H1 (cell line): ENCODE results near the gene C19orf38. TPM values are rescaled to one million over a fixed set of nuclear protein-coding genes. Genes with fewer than 3 reads are reported as not detected.

Source experiments
- CTCF ChIA-PET: fragments of 300-600 bp; sonication (Branson Sonifier 250); formaldehyde crosslinking; loops from one replicate; lab custom pipeline; 2021; ENCODE audit not compliant: partially characterized antibody; lab: Charles Lee
- POLR2A ChIA-PET: fragments of 300-600 bp; sonication (Branson Sonifier 250); formaldehyde crosslinking; loops from one replicate; lab custom pipeline; 2021; ENCODE audit warnings: inconsistent platforms; ENCODE audit not compliant: partially characterized antibody; lab: Charles Lee
- DNase-seq, 2 experiments: peaks; one replicate each; pipeline versions ENCODE4 v3.0.0 to v3.0.0-alpha.2; 2010 to 2022; ENCODE audit warnings: low spot score in 2 of 2, low read depth in 1 of 2, mixed read lengths in 1 of 2
- FAIRE-seq: peaks from 2 replicates; lab custom pipeline; 2011; peaks lifted over from hg19 to GRCh38; lab: Jason Lieb, UNC
- H2AFZ ChIP-seq: 2 replicates; pipeline ENCODE4 v1.8.1; 2012; ENCODE audit warnings: low read length, inconsistent platforms
- H2AK5ac ChIP-seq: 2 replicates; pipeline ENCODE4 v1.6.1; 2013; ENCODE audit warnings: low read depth, low read length
- H2BK120ac ChIP-seq: replicated peaks from 2 replicates; pipeline ENCODE3; 2013; ENCODE audit warnings: low read depth, low read length, inconsistent platforms
- H2BK12ac ChIP-seq: 2 replicates; pipeline ENCODE4 v1.6.1; 2013; ENCODE audit warnings: low read depth, low read length
- H2BK15ac ChIP-seq: 2 replicates; pipeline ENCODE4 v1.6.1; 2013; ENCODE audit warnings: low read length
- H2BK20ac ChIP-seq: 2 replicates; pipeline ENCODE4 v1.6.1; 2013; ENCODE audit warnings: low read length
- H2BK5ac ChIP-seq: 2 replicates; pipeline ENCODE4 v1.6.1; 2013; ENCODE audit warnings: low read depth, low read length
- H3K14ac ChIP-seq: 2 replicates; pipeline ENCODE4 v1.6.1; 2013; ENCODE audit warnings: inconsistent platforms; ENCODE audit not compliant: insufficient read length
- H3K18ac ChIP-seq: 2 replicates; pipeline ENCODE4 v1.6.1; 2013; ENCODE audit warnings: low read length; ENCODE audit errors: extremely low read depth
- H3K23ac ChIP-seq: 2 replicates; pipeline ENCODE4 v1.6.1; 2013; ENCODE audit warnings: inconsistent platforms; ENCODE audit not compliant: insufficient read length
- H3K23me2 ChIP-seq: 2 replicates; pipeline ENCODE4 v1.6.1; 2013; ENCODE audit warnings: low read depth, low read length
- H3K27ac ChIP-seq: 2 replicates; pipeline ENCODE4 v1.6.1; 2011; ENCODE audit warnings: low read depth, low read length, inconsistent platforms
- H3K27me3 ChIP-seq, 4 experiments: replicated peaks in 1 of 4; 1 replicate in 1 of 4; 2 replicates in 3 of 4; pipeline versions ENCODE4 v1.6.1 to v1.8.1; 2011 to 2013; ENCODE audit warnings: low read length in 3 of 4, mild to moderate bottlenecking in 3 of 4, inconsistent platforms in 2 of 4, mixed read lengths in 2 of 4, moderate library complexity in 1 of 4; ENCODE audit not compliant: control insufficient read depth in 3 of 4, insufficient read depth in 3 of 4; ENCODE audit errors: extremely low read depth in 1 of 4
- H3K36me3 ChIP-seq, 4 experiments: 2 replicates each; pipeline versions ENCODE4 v1.6.1 to v1.8.1; 2011 to 2013; ENCODE audit warnings: mild to moderate bottlenecking in 4 of 4, low read length in 3 of 4, moderate library complexity in 2 of 4, control low read depth in 1 of 4, inconsistent platforms in 1 of 4; ENCODE audit not compliant: insufficient read depth in 4 of 4, control insufficient read depth in 2 of 4
- H3K4ac ChIP-seq: replicated peaks from 2 replicates; pipeline ENCODE3; 2013; ENCODE audit warnings: low read length, low read depth, mixed read lengths, inconsistent platforms; ENCODE audit not compliant: insufficient read length
- H3K4me1 ChIP-seq, 4 experiments: replicated peaks in 1 of 4; 1 replicate in 1 of 4; 2 replicates in 3 of 4; pipeline versions ENCODE4 v1.6.1 to v1.8.1; 2011 to 2013; ENCODE audit warnings: low read length in 3 of 4, inconsistent platforms in 2 of 4, mixed read lengths in 1 of 4; ENCODE audit not compliant: insufficient read depth in 4 of 4, control insufficient read depth in 3 of 4
- H3K4me2 ChIP-seq, 2 experiments: 2 replicates each; pipeline versions ENCODE4 v1.6.1 to v1.8.1; 2011 to 2013; ENCODE audit warnings: low read depth in 2 of 2, low read length in 2 of 2, control low read depth in 1 of 2, inconsistent platforms in 1 of 2, mild to moderate bottlenecking in 1 of 2; ENCODE audit not compliant: insufficient read depth in 1 of 2
- H3K4me3 ChIP-seq, 4 experiments: fragments of 200-600, 300-600 bp in 1 of 4; sonication (generic), shearing (Covaris generic), sonication (Bioruptor Twin) in 1 of 4; 2 replicates each; pipeline versions ENCODE4 v1.5.1 to v1.8.1; 2011 to 2016; ENCODE audit warnings: low read length in 4 of 4, low read depth in 3 of 4, control low read depth in 2 of 4, inconsistent platforms in 2 of 4, mild to moderate bottlenecking in 2 of 4, mixed read lengths in 1 of 4, moderate library complexity in 1 of 4; ENCODE audit not compliant: insufficient read depth in 2 of 4; ENCODE audit errors: extremely low read depth in 1 of 4
- H3K56ac ChIP-seq: replicated peaks from 2 replicates; pipeline ENCODE3; 2013; ENCODE audit warnings: low read depth, mild to moderate bottlenecking, mixed read lengths, low read length, inconsistent platforms; ENCODE audit not compliant: insufficient read length
- H3K79me1 ChIP-seq: 2 replicates; pipeline ENCODE4 v1.6.1; 2013; ENCODE audit warnings: low read depth, low read length, control low read depth
- H3K79me2 ChIP-seq, 2 experiments: 2 replicates each; pipeline versions ENCODE4 v1.6.1 to v1.8.1; 2012 to 2013; ENCODE audit warnings: low read length in 2 of 2, mild to moderate bottlenecking in 2 of 2, inconsistent platforms in 1 of 2; ENCODE audit not compliant: insufficient read depth in 2 of 2, control insufficient read depth in 1 of 2
- H3K9ac ChIP-seq, 4 experiments: replicated peaks in 1 of 4; 1 replicate in 1 of 4; 2 replicates in 3 of 4; pipeline versions ENCODE4 v1.6.1 to v1.8.1; 2011 to 2013; ENCODE audit warnings: low read depth in 3 of 4, low read length in 3 of 4, control low read depth in 2 of 4, mild to moderate bottlenecking in 2 of 4, moderate library complexity in 2 of 4, inconsistent platforms in 1 of 4; ENCODE audit errors: extremely low read depth in 1 of 4
- H3K9me3 ChIP-seq, 2 experiments: 2 replicates each; pipeline versions ENCODE4 v1.6.1 to v1.8.1; 2012 to 2013; ENCODE audit warnings: mild to moderate bottlenecking in 2 of 2, moderate library complexity in 2 of 2, control low read depth in 1 of 2, inconsistent platforms in 1 of 2, low read depth in 1 of 2, low read length in 1 of 2, mixed read lengths in 1 of 2; ENCODE audit not compliant: insufficient read depth in 2 of 2
- H4K20me1 ChIP-seq, 2 experiments: replicated peaks in 1 of 2; 2 replicates each; pipeline versions ENCODE3 to v1.8.1; 2011 to 2013; ENCODE audit warnings: inconsistent platforms in 2 of 2, low read length in 2 of 2, mild to moderate bottlenecking in 1 of 2; ENCODE audit not compliant: insufficient read depth in 2 of 2, control insufficient read depth in 1 of 2
- H4K5ac ChIP-seq: 2 replicates; pipeline ENCODE4 v1.6.1; 2013; ENCODE audit warnings: low read length, low read depth, mixed read lengths, inconsistent platforms; ENCODE audit not compliant: insufficient read length
- H4K8ac ChIP-seq: 2 replicates; pipeline ENCODE4 v1.8.0; 2013; ENCODE audit warnings: mild to moderate bottlenecking, moderate library complexity, low read length, inconsistent platforms; ENCODE audit not compliant: insufficient read depth; ENCODE audit errors: extremely low read depth
- H4K91ac ChIP-seq: replicated peaks from 2 replicates; pipeline ENCODE3; 2013; ENCODE audit warnings: low read length, mixed read lengths, inconsistent platforms; ENCODE audit not compliant: insufficient read length
- BRCA1 ChIP-seq: IDR thresholded peaks from 2 replicates; pipeline ENCODE4 v1.6.1; 2012; ENCODE audit warnings: low read depth, low read length, improper control_type of control experiment
- CBX8 ChIP-seq: fragments of 300-800, 300-1000 bp; sonication (generic); IDR thresholded peaks from 2 replicates; pipeline ENCODE4 v1.7.1; 2016; ENCODE audit warnings: low read depth, low read length, borderline replicate concordance
- CTBP2 ChIP-seq: IDR thresholded peaks from 2 replicates; pipeline ENCODE4 v1.7.0; 2011; ENCODE audit warnings: borderline replicate concordance, mild to moderate bottlenecking, moderate library complexity, mixed read lengths, low read length; ENCODE audit not compliant: insufficient read depth, insufficient read length
- E2F6 ChIP-seq: IDR thresholded peaks from 2 replicates; pipeline ENCODE4 v1.6.1; 2012; ENCODE audit warnings: inconsistent platforms
- EGR1 ChIP-seq: IDR thresholded peaks from 2 replicates; pipeline ENCODE4 v1.6.1; 2011; ENCODE audit warnings: low read depth, low read length, borderline replicate concordance
- FOSL1 ChIP-seq: IDR thresholded peaks from 2 replicates; pipeline ENCODE4 v1.6.1; 2011; ENCODE audit warnings: mild to moderate bottlenecking, low read depth, low read length, moderate library complexity; ENCODE audit not compliant: insufficient read depth
- HDAC2 ChIP-seq, 2 experiments: fragments of 300-600 bp in 1 of 2; sonication (generic) in 1 of 2; IDR thresholded peaks; 2 replicates each; pipeline ENCODE4 v1.6.1; 2011 to 2012; ENCODE audit warnings: low read depth in 2 of 2, low read length in 2 of 2, mild to moderate bottlenecking in 2 of 2, moderate library complexity in 2 of 2, borderline replicate concordance in 1 of 2, inconsistent platforms in 1 of 2
- KDM1A ChIP-seq: fragments of 200-600, 300-600 bp; sonication (generic); IDR thresholded peaks from 2 replicates; pipeline ENCODE4 v1.7.1; 2016; ENCODE audit warnings: mild to moderate bottlenecking, low read length, borderline replicate concordance
- NRF1 ChIP-seq: IDR thresholded peaks from 2 replicates; pipeline ENCODE4 v1.6.1; 2011; ENCODE audit warnings: mild to moderate bottlenecking, low read depth, low read length, improper control_type of control experiment
- POLR2A ChIP-seq, 2 experiments: IDR thresholded peaks; 1 replicate in 1 of 2; 2 replicates in 1 of 2; pipeline ENCODE4 v1.6.1; 2011; ENCODE audit warnings: low read depth in 2 of 2, low read length in 2 of 2, mild to moderate bottlenecking in 2 of 2; ENCODE audit errors: control extremely low read depth in 1 of 2
- ZNF274 ChIP-seq: IDR thresholded peaks from 2 replicates; pipeline ENCODE4 v1.7.0; 2012; ENCODE audit warnings: low read length, borderline replicate concordance; ENCODE audit errors: extremely low read depth
- WGBS, 2 experiments: shearing (Covaris generic) in 1 of 2; methylation state at CpG; one replicate each; pipeline versions ENCODE4 v1.1.6 to v1.1.7; 2013 to 2015; ENCODE audit warnings: low lambda C conversion rate in 2 of 2, mixed read lengths in 2 of 2, inconsistent platforms in 1 of 2, low coverage in 1 of 2, missing lambda C conversion rate in 1 of 2; ENCODE audit not compliant: insufficient replicate concordance in 2 of 2, insufficient coverage in 1 of 2, insufficient read length in 1 of 2; ENCODE audit errors: extremely low coverage in 1 of 2, missing lambda C conversion rate in 1 of 2; 5-methylcytosine and 5-hydroxymethylcytosine counted together
- polyA plus RNA-seq, 7 experiments: library from polyadenylated mRNA; depleted of rRNA in 3 of 7; stranded (reverse) in 5 of 7; unstranded in 2 of 7; fragments of >200 nt in 5 of 7; fragments of 200-250 nt in 2 of 7; gene quantifications; 1 replicate in 5 of 7; 2 replicates in 1 of 7; 4 replicates in 1 of 7; pipeline versions ENCODE4 v1.2.1 to v1.2.3, GENCODE V29; 2011 to 2013; ENCODE audit warnings: missing spikeins in 2 of 7, mixed read lengths in 2 of 7
- total RNA-seq: library from RNA; stranded (reverse); fragmentation: NEBNext Ultra II Directional; extraction: Animal tissue kit (Norgen Biotek cat#: 25700); gene quantifications from 2 replicates; pipeline ENCODE4 v1.2.1, GENCODE V29; 2021

Gene C19orf38
- total and polyA plus RNA-seq, 2 of the 8 experiments (the other 6 are each of a cell fraction or from before 2014, with no cell fraction given), result 0.53 TPM; not detected in 1

GRCh38 chr19:10876459-10877240 is 28.4 kb downstream of the C19orf38 start:
- 89% methylated on average over 10 of the region's 10 CpGs; no CpG with 5 or more reads in 1 of the 2 experiments for WGBS, 2 experiments
- H3K36me3 ChIP-seq, result peaks cover 0 to 8% (median 0%) of the 10 kb centered on the region in 4 experiments; a peak in 2 of 8 replicates
- H2AK5ac ChIP-seq, result no peak overlapping the region
- H3K79me2 ChIP-seq, result peaks cover 4 to 91% of the 10 kb centered on the region in 2 experiments; a peak in 3 of 4 replicates
- ChIA-PET CTCF (interaction anchor here (0.8 to 7.7 kb wide), 8 partner anchors 12 to 65 kb away, joined by 3 to 34 read pairs (median 4); no protein-coding TSS in a partner anchor), POLR2A (interaction anchor here (0.9 to 6.4 kb wide), 2 partner anchors 13 to 51 kb away, joined by 3 to 72 read pairs; no protein-coding TSS in a partner anchor)
- H3K27ac ChIP-seq, result peak overlapping the region; percentile 58; the same call in 1 of the 2 replicates
- H3K4ac ChIP-seq, result no peak overlapping the region
- no peak overlapping the region for H3K18ac ChIP-seq
- H3K9ac ChIP-seq, result no peak overlapping the region; a peak in 1 of 7 replicates
- H3K56ac ChIP-seq, result no peak overlapping the region
- no peak overlapping the region for H2BK12ac ChIP-seq
- peaks cover 5% of the 10 kb centered on the region; the same call in 1 of the 2 replicates for H3K23me2 ChIP-seq
- H3K4me2 ChIP-seq, result no peak overlapping the region
- no peak overlapping the region for H2AFZ ChIP-seq
- no peak overlapping the region for H2BK15ac ChIP-seq
- H3K9me3 ChIP-seq, result no peaks in the 10 kb centered on the region
- no peak for FAIRE-seq
- H3K23ac ChIP-seq, result no peak overlapping the region
- no peak overlapping the region for H2BK20ac ChIP-seq
- H2BK120ac ChIP-seq, result no peak overlapping the region
- no peak overlapping the region for H4K8ac ChIP-seq
- H3K14ac ChIP-seq, result no peak overlapping the region
- peaks cover 23% of the 10 kb centered on the region for H3K79me1 ChIP-seq
- no peaks in the 10 kb centered on the region for H3K27me3 ChIP-seq
- H4K20me1 ChIP-seq, result peaks cover 0 to 3% of the 10 kb centered on the region in 2 experiments
- no peak overlapping the region for H4K91ac ChIP-seq
- DNase-seq, result no peak
- peak overlapping the region; percentile 54; the same call in 1 of the 2 replicates for H2BK5ac ChIP-seq
- H3K4me1 ChIP-seq, result peaks cover 11 to 31% (median 18%) of the 10 kb centered on the region in 4 experiments
- no peak overlapping the region for H3K4me3 ChIP-seq
- no peak overlapping the region for H4K5ac ChIP-seq
- TF ChIP-seq FOSL1, result no peak
- no peak for TF ChIP-seq HDAC2 (IDR thresholded peaks at IDR 0.05; ENCODE audit: borderline replicate concordance in 1 of 2, low read depth in 2 of 2, low read length in 2 of 2)
- no peak for TF ChIP-seq KDM1A
- no peak for TF ChIP-seq NRF1
- no peak for TF ChIP-seq POLR2A (IDR thresholded peaks at IDR 0.05; ENCODE audit: control extremely low read depth in 1 of 2, low read depth in 2 of 2, low read length in 2 of 2)
- TF ChIP-seq ZNF274, result no peak
- no peak for TF ChIP-seq CBX8
- TF ChIP-seq CTBP2, result no peak
- TF ChIP-seq BRCA1, result no peak
- TF ChIP-seq E2F6, result no peak
- TF ChIP-seq EGR1, result no peak
